HCEC 1CT (cell line): ENCODE results near the gene KCNA1.
"Not testable (repeated sequence)": the region's sequence is repeated elsewhere in the genome, so short reads cannot be mapped to it uniquely, and the experiment has no call there.

Source experiments
- DNase-seq: peaks from one replicate; pipeline ENCODE4 v3.0.0-alpha.2; 2017

KCNA1 gene

DNA sequence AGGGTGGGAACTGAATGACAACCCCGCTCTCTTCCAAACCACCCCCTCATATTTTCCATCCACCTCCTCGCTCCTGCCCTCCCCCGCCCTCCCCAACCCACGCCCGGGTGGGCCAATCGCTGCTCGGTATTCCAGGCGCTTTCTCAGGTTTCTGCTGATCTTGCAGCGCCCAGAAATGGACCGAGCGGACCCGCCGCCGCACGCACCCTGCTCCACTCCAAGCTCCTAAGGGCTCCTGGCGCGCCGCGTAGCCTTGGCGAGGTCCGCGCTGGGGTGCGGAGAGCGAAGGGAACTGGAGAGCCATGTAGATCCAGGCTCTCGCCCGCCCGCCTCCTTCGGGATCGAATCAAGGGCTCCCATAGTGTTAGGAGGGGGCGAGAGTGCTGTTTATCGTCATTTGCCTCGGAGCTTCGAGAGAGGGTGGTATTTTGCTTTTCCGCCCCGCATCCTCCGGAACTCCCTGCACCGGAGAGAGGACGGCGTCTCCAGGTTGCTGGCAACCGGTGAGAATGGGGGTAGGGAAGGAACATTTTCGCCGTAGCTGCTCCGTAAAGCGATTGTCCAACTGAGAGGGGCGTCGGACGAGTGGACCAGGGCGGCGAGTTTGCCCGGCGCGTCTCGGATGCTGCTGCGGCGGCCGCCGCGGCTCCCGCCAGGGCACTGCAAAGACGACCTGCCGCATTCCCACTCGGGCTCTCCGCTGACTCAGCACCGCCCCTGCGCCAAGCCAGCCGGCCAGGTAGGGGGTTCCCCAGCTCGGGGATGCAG lies at the start of gene KCNA1:
Gene KCNA1, plus strand, starts transcription at position 172 of the 768 bp plus-strand sequence. CDS start 1,474 bp downstream, outside the sequence.
- no peak for DNase-seq

DNA sequence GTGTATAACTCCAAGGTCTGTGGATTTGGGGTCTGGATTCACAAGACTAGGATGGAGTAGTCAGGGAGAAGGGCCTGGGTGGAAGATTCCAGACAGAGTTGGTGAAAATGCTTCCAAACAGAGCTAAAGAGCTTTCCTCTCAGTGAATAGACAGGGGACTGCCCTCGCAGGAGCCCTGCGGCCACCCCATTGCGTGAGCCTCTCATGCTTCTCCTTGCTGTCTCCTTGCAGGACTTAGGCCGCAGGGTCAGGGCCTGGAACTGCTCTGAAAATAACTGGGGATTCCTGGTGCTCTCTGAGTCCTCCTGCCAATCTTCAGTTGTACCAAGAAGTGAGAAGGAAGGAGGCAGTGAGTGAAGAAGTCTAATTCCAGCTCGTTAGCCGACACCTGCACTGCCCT lies 49.0 kb upstream of the KCNA1 start:
- no peak for DNase-seq

- DNase-seq = no peak
Observed at GRCh38 chr12:4862809-4863208, 46.9 kb upstream of the KCNA1 start.

DNA sequence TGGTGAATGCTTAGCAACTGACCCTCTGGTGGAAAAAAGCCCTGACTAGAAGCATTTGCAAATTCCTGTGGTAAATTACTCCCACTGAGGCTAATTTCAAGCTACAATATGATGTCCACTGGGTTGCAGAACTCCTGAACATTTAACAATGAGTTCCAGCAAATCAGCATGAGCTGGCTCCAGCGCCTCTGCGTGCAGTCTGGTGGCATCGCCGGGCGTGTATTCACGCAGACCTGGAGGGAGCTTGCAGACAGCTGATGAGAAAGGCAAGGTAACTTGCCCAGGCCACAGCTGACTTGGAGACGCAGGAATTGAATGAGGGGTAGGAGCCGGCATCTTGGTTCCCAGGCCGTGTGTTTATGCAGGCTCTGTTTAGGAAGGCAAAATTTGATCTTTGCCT lies 45.1 kb upstream of the KCNA1 start:
- DNase-seq = no peak

GRCh38 chr12:4865246-4865645 lies 44.5 kb upstream of the KCNA1 start:
- DNase-seq = no peak

DNA sequence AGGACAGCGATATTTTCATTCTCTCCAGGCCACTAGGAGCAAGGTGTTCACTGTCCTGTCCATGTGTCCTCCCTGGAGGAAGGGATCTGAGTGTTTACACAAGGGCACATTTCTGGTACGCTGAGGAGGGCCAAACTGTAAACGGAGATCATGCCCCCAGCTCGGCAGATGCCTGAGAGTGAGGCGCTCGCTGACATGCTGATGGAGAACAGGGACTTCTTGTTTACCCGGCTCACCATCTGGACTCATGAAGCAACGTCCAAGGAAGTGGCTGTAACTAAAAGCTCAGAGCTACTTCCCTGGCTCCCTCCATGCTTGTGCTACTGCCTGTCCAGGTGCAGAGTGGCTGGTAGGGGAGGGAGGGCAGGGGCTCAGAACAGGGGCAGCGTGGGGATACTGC lies 43.4 kb upstream of the KCNA1 start:
- no peak for DNase-seq

DNA sequence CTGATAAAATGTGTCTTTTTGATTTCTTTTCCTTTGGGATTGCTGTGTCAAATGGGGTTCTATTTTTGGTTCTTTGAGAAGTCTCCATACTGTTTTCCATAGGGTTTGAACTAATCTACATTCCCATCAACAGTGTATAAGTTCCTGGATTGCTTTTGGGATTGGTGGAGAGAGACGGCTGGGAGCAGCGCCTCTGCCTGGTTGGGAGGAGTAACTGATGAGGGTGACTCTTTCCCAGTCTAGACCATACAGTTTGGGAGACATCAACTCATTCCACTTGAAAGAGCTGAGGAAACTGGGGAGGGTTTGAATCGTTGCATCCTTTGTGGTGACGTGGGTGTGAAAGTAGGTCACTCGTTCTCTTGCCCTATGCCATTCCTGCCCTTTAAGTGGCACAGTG lies 42.3 kb upstream of the KCNA1 start:
- DNase-seq = no peak

GRCh38 chr12:4870423-4870822 lies 39.3 kb upstream of the KCNA1 start:
- DNase-seq = no peak

DNA sequence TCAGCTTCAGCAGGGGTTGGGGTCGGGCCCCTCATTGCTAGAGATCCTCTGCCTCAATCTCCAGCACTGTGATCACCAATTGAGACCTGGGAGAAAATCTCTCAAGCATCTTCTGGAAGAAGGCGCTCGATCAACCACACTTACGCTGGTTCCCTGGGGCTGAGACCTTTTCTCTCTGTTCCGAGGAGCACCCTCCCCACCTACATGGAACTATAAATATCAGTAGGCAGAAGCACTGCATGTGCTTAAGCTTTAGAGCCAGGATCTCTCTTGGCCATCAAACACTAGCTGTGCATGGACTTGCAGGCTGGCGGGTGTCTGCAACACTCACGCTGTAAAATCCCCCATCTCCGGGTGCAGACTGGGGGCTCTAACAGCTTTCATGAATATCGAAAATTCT lies 38.2 kb upstream of the KCNA1 start:
- DNase-seq = no peak

DNA sequence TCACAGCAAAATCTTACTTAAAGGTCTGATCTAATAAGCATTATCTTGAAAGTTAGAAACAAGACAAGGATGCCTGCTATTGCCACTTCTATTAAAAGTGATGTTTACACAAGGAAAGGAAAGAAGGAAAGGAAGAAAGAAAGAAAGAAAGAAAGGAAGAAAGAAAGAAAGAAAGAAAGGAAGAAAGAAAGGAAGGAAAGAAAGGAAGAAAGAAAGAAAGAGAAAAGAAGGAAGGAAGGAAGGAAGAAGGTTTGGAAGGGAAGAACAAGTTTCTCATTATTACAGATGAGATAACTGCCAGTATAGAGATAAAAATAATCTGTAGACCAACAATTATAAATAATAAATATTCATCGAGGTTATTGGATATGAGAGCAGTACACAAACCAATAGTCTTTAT lies 35.8 kb upstream of the KCNA1 start:
- DNase-seq = no peak

- no peak for DNase-seq
Observed at GRCh38 chr12:4874671-4875070, 35.0 kb upstream of the KCNA1 start.

GRCh38 chr12:4879481-4879880 lies 30.2 kb upstream of the KCNA1 start:
- not testable (repeated sequence) for DNase-seq

DNA sequence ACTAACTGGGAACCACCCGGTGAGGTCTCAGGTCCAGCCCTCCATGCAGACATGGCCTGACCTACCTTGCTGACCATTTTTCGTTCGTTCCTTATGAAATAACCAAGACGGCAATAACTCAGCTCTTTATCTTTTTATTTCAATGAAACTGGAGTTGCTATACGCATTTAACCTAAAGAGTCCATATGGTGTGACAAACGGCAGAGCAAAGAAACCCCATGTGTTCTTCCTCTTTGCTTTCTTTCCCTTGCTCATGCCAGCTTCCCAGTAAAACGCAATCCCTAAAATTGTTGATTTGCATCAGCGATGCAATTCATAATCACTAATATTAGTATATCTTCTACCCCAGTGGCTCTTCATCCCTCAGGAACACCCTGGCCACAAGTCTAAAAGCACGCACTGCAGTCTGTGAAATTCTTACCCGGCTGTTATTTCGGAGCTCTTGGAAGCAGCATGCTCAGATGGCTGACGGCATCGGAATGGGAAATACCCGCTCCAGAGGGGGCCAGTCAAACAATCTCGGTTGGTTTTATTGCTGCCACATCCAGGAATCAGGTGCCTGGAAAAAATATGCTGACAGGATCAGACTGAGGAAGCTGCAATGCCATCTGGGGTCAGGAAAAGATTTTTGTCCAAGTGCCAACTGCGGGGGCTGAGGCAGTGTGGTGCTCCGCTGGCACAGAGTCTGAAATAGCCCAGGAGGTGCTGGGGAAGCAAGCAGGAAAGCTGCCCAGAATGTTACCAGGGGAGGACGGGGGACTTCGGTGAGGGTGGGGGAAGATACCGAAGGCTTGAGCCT lies 28.2 kb upstream of the KCNA1 start:
- DNase-seq = no peak

DNA sequence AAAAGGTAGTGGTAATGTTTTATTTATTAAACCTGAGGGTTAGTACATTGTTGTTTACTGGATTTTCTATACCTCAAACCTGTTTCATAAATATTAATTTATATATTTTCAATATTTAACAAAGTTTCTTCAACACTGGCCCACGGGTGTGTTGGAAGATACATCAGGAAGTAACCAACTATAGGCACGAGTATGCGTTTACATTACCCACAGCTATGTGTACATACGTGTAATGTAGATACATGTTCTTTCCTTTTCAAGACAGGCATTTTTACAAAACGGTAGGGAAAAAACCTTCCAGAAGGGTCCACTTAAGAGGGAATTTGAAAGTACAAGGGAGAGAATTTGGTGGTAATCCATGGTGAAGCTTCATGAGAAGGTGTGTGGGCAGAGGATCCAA lies 17.8 kb upstream of the KCNA1 start:
- no peak for DNase-seq

GRCh38 chr12:4892418-4892817 lies 17.3 kb upstream of the KCNA1 start:
- DNase-seq = no peak

GRCh38 chr12:4894019-4894418 lies 15.7 kb upstream of the KCNA1 start:
- no peak for DNase-seq

DNA sequence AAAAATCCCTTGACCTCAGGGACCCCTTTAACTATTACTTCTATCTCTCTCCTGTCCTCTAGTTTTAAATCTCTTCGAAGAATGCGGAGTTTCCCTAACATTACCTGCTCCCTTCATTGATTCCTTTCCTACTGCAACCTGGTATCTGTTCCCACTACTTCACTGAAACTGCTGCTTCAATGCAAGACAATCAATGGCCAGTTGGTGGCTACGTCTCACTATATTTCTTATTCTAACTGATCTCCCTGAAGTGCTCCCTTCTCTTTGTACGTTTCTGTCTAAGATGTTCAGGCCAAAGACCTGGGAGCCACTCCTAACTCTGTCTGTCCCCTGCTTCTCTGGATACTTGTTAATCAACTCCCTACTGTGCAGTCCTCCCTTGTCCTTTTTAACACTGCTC lies 10.3 kb upstream of the KCNA1 start:
- no peak for DNase-seq

DNA sequence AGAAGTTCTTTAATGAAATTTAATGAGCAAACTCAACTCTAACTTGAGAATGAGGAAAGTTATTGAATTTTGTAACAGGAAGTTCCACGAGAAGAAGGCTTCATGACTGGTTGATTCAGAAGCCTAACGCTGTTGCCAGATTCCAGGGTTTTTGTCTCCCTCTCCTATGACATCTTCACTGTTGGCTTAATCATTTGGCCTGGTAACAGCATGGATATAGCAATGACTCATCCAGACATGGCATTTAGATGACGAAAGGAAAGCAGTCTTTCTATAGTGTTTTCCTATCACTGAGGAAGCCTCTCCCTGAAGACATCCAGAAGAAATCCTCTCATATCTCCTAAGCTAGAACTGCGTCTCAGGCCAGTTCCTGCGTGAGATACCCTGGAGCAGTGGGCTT lies 9.4 kb upstream of the KCNA1 start:
- no peak for DNase-seq

DNA sequence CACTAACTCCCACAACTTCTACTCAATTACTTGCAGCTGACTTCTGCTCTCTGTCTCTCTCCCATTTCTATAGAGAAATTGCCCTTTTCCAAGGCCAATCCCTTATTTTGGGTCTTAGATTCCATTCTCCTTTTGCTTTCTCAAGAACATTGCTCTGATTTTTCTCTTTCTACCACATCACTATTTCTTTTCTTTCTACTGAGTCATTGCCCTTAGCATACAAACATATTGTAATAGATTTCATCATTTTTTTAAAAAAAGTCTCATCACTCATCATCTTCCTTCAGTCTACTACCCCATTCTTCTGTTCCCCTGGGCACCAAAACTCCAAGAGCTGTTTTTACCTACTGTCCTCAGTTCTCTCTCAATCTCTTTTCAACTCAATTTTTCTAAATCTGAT lies 4.4 kb upstream of the KCNA1 start:
- DNase-seq = no peak

- DNase-seq = no peak
Observed at GRCh38 chr12:4908684-4909409, 858 bp upstream of the KCNA1 start.

DNA sequence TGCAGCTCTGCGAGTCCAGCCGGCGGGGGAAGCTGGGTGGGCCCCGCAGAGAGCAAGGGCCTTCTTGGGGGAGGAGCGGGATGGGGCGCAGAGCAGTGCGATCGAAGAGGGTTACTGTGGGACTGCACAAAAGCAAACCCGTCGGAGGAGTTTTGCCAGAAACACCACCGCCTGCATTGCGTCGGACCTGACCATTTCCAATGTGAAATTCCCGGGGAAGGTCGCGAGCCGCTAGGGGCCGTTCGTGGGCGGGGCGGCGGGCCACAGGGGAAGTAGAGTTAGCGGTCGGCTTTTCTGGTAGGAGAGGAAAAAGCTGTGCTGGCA lies 333 bp upstream of the KCNA1 start:
- DNase-seq = no peak

GRCh38 chr12:4910502-4911315 lies 1.0 kb downstream of the KCNA1 start:
- no peak for DNase-seq
